Fibroblast of pulmonary artery (primary cell): Measurements from ENCODE around the gene PRUNE2.

ENCODE experiments used
- DNase-seq: peaks from one replicate; pipeline ENCODE4 v3.0.0-alpha.2; 2010; ENCODE audit warnings: low read depth
- H3K4me3 ChIP-seq: replicated peaks from 2 replicates; pipeline ENCODE4 v1.5.1; 2011; ENCODE audit warnings: low read depth, mild to moderate bottlenecking, control low read depth, low read length, moderate library complexity
- TF ChIP-seq, protein P1 (sequence below): IDR thresholded peaks from 2 replicates; pipeline ENCODE4 v1.5.1; 2011; ENCODE audit warnings: mild to moderate bottlenecking, control low read depth, low read length, inconsistent platforms; ENCODE audit errors: missing control alignments

PRUNE2 gene

DNA sequence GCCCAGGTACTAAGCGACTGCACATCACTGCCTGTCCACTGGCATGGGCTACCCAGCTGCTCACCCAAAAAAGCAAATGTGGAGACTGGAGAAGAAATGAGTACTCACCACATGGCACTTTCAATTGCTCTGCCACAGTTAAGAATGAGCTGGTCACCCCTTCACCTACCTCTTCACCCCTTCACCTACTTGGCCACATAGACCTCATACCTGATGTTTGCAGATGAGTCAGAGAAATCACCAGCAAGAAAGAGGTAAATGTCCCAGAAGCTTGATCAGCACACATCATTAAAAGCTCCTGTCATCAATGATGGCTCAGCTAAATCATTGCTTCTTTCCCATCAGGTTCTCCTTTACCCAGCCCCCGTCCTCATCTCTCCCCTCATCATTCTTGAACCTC, 7.6 kb upstream of the PRUNE2 start:
- no peak for DNase-seq
- H3K4me3 ChIP-seq, result no peak overlapping the region
- TF ChIP-seq, protein P1, sequence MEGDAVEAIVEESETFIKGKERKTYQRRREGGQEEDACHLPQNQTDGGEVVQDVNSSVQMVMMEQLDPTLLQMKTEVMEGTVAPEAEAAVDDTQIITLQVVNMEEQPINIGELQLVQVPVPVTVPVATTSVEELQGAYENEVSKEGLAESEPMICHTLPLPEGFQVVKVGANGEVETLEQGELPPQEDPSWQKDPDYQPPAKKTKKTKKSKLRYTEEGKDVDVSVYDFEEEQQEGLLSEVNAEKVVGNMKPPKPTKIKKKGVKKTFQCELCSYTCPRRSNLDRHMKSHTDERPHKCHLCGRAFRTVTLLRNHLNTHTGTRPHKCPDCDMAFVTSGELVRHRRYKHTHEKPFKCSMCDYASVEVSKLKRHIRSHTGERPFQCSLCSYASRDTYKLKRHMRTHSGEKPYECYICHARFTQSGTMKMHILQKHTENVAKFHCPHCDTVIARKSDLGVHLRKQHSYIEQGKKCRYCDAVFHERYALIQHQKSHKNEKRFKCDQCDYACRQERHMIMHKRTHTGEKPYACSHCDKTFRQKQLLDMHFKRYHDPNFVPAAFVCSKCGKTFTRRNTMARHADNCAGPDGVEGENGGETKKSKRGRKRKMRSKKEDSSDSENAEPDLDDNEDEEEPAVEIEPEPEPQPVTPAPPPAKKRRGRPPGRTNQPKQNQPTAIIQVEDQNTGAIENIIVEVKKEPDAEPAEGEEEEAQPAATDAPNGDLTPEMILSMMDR, result no peak

DNA sequence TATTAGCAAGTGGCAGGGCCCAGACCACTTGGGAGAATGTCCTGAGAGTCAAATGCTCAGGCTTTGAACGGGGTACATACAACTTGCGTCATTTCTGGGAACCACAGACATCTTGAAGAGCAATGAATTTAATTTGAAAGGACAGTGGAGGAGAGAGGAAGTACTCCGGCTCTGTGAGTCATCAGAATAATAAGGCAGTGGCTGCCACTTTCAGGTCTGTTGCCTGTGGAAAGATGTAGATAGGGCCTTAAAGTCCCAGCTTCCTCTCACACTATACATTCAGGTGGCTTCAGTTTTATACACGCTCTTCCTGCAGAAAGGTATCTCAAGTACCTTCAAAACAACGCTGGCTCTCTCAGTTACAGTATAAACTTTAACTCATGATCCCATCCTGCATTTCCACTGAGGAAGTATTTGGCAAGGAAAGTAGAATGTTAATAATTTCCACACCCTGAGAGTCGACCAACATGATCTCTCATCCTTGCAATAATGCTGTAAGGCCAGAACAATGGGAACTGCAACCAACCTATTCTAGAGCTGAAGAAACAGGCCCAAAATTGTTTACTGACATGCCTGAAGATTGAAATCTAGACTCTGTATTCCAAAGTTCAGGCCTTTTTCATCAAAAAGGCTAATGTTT, 6.8 kb upstream of the PRUNE2 start:
- DNase-seq, result peak; percentile 63
- H3K4me3 ChIP-seq, result no peak overlapping the region
- TF ChIP-seq, protein P1, result no peak

- TF ChIP-seq, protein P1, result no peak
- DNase-seq, result no peak
- no peak overlapping the region for H3K4me3 ChIP-seq
Measured at GRCh38 chr9:76911971-76912370, 6.1 kb upstream of the PRUNE2 start.

GRCh38 chr9:76910861-76911260, 4.9 kb upstream of the PRUNE2 start:
- DNase-seq, result no peak
- H3K4me3 ChIP-seq, result no peak overlapping the region
- TF ChIP-seq, protein P1, result no peak

- TF ChIP-seq, protein P1, result no peak
- H3K4me3 ChIP-seq, result no peak overlapping the region
- no peak for DNase-seq
Measured at GRCh38 chr9:76906647-76906975, 697 bp upstream of the PRUNE2 start.

- H3K4me3 ChIP-seq, result peak overlapping the region; percentile 54
- TF ChIP-seq, protein P1, result no peak
- DNase-seq, result no peak
Measured at GRCh38 chr9:76904661-76905457, 1.1 kb downstream of the PRUNE2 start.
